Brain microvascular endothelial cell (primary cell): Measurements from ENCODE around the gene FBLN5.

Experiments
- DNase-seq: peaks from one replicate; pipeline ENCODE4 v3.0.0-alpha.2; 2020
- H3K27ac ChIP-seq: fragments of 250-450 bp; sonication (Bioruptor Pico); 2 replicates; pipeline ENCODE4 v1.5.1; 2020; ENCODE audit warnings: mild to moderate bottlenecking, moderate library complexity
- H3K27me3 ChIP-seq: fragments of 250-450 bp; sonication (Bioruptor Pico); replicated peaks from 2 replicates; pipeline ENCODE4 v1.5.1; 2020; ENCODE audit warnings: mild to moderate bottlenecking
- H3K36me3 ChIP-seq: fragments of 250-450 bp; sonication (Bioruptor Pico); replicated peaks from 2 replicates; pipeline ENCODE4 v1.5.1; 2020; ENCODE audit warnings: mild to moderate bottlenecking
- H3K4me3 ChIP-seq: 2 replicates; pipeline ENCODE4 v1.5.1; 2011; ENCODE audit warnings: low read depth, mild to moderate bottlenecking, control low read depth, low read length, moderate library complexity
- in situ Hi-C: cut with HindIII; loops from 2 replicates; pipeline ENCODE4 v1.10.0; 2017; ENCODE audit warnings: low sequenced_read_pairs, low pct_ligation_motif_present
- TF ChIP-seq, protein P1 (sequence below): IDR thresholded peaks from 2 replicates; pipeline ENCODE4 v1.5.1; 2011; ENCODE audit warnings: low read depth, mild to moderate bottlenecking, moderate library complexity, low read length, control low read depth, inconsistent platforms; ENCODE audit errors: missing control alignments

The FBLN5 gene

GRCh38 chr14:91931478-91932088 is 15.9 kb downstream of the FBLN5 start:
- in situ Hi-C loops, result no loop called here
- Histone ChIP-seq H3K27me3 (no peaks in the 10 kb centered on the region), H3K36me3 (no peaks in the 10 kb centered on the region), H3K27ac (no peak overlapping the region), H3K4me3 (no peak overlapping the region)
- TF ChIP-seq, protein P1, sequence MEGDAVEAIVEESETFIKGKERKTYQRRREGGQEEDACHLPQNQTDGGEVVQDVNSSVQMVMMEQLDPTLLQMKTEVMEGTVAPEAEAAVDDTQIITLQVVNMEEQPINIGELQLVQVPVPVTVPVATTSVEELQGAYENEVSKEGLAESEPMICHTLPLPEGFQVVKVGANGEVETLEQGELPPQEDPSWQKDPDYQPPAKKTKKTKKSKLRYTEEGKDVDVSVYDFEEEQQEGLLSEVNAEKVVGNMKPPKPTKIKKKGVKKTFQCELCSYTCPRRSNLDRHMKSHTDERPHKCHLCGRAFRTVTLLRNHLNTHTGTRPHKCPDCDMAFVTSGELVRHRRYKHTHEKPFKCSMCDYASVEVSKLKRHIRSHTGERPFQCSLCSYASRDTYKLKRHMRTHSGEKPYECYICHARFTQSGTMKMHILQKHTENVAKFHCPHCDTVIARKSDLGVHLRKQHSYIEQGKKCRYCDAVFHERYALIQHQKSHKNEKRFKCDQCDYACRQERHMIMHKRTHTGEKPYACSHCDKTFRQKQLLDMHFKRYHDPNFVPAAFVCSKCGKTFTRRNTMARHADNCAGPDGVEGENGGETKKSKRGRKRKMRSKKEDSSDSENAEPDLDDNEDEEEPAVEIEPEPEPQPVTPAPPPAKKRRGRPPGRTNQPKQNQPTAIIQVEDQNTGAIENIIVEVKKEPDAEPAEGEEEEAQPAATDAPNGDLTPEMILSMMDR, result no peak
- DNase-seq, result no peak

DNA sequence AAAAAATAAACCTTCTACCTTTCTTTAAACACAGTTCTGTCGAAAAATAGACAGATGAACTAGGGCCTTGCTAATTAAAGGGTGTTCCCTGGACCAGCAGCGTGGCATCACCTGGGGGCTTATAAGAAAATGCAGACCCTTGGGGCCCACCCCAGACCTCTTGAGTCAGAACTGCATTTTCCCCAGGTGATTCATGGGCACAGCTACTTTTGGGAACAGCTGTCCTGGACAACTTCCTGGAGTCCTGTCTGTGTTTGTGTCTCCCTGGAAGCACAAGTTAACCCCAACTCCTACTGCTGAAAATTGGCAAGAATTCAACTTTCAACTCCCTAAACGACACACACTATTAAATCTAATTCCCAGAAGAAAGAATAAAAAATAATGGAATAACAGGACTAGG is 17.8 kb downstream of the FBLN5 start:
- H3K27ac ChIP-seq, result no peak overlapping the region
- in situ Hi-C loops, result no loop called here
- H3K27me3 ChIP-seq, result no peaks in the 10 kb centered on the region
- no peak for DNase-seq
- no peak overlapping the region for H3K4me3 ChIP-seq
- TF ChIP-seq, protein P1, result no peak
- no peaks in the 10 kb centered on the region for H3K36me3 ChIP-seq

DNA sequence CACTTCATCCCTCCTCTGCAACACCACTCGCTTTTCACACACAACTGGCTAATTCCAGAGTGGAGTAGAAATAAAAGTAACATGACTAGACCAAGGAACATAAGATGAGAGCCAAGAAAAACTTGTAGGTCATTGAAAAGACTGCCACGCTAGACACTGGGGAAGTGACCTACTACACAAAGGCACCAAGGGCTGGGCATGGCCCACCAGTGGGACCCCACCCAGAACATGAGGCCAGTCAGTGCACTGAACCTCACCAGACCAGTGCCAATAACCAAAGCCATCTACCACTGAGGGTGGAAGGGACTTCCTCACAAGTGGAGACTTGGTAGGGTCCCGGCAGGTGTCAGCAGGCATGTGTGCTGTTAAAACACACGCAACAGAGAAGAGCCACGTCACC is 19.7 kb downstream of the FBLN5 start:
- Histone ChIP-seq H3K27me3 (no peaks in the 10 kb centered on the region), H3K4me3 (no peak overlapping the region), H3K27ac (no peak overlapping the region), H3K36me3 (no peaks in the 10 kb centered on the region)
- TF ChIP-seq, protein P1, result no peak
- no peak for DNase-seq
- in situ Hi-C loops, result no loop called here

DNA sequence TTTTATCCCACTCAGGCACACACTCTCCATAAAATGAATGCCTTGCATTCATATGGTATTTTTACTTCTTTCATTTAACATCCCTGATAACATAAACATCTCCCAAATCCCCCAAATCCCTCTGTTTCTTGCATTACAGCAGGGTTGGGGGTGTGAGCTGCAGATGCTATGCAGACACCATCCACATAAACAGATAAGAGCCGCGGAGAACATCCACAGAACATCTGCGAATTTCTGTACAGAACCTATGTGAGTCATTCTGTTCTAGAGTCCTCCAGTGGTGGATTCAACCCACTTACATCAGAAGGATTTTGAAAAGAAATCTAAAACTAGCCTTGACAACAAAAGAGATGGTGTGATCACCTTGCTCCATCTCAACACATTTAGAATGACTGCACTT is 20.3 kb downstream of the FBLN5 start:
- Histone ChIP-seq H3K27ac (no peak overlapping the region), H3K4me3 (no peak overlapping the region), H3K27me3 (no peaks in the 10 kb centered on the region), H3K36me3 (no peaks in the 10 kb centered on the region)
- TF ChIP-seq, protein P1, result no peak
- in situ Hi-C loops, result no loop called here
- DNase-seq, result no peak

DNA sequence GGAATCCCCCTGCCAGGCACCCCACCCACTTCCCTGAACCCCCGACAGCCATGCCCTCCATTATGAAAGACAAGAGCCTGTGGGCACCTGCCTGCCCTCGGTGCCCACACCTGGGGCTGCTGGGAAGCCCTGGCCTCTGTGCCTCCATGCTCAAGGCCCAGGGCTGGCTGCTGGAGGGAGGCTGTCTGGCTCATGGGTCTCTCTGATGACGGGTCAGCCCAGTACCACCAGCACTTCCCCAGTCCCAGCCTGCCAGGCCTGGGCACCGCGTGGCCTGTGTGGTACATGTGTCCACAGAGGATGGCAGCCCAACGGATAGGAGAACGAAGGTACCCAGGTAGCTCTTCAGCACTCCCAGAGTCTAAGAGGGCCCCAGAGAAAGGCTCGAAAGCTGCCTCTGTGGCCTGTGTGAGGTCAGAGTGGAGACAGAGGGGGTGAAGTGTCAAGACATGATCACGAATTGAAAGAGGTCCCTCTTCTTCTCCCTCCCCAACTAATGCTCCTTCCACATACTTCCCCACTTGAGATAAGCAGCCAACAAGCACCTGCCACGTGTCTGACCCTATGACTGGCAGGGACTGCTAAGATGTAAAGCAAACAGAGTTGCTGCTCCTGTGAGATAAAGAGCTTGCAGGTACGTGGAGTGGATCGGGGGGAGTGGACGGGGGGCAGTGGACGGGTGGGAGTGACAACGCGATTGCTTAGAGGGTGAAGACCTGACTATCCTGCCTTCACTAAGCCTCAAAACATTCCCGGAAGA is 21.2 kb downstream of the FBLN5 start:
- Histone ChIP-seq H3K27me3 (no peaks in the 10 kb centered on the region), H3K36me3 (no peaks in the 10 kb centered on the region), H3K4me3 (no peak overlapping the region), H3K27ac (no peak overlapping the region)
- in situ Hi-C loops, result no loop called here
- TF ChIP-seq, protein P1, result no peak
- DNase-seq, result no peak

DNA sequence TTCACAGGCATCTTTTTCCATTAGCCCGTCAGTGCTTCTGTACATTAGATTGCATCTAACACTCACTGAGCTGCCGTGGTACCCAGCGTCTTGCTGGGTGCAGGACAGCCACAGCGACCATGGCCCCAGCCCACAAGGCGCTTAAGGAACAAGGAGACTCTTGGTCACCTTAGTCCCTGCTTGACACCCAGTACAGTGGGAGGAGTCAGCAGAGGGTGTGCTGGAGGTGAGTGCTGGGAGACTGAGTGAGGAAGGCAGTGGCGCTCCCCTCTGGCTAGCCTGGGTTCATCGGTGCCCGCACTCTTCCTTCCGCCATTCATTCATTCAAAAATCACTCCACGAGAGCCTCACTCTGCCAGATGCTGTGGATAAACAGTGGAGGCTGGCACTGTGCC is 21.8 kb downstream of the FBLN5 start:
- H3K4me3 ChIP-seq, result no peak overlapping the region
- no peak overlapping the region for H3K27ac ChIP-seq
- TF ChIP-seq, protein P1, result no peak
- DNase-seq, result no peak
- in situ Hi-C loops, result no loop called here
- H3K36me3 ChIP-seq, result no peaks in the 10 kb centered on the region
- no peaks in the 10 kb centered on the region for H3K27me3 ChIP-seq
